Gastroesophageal sphincter (tissue), 3 donors: ENCODE measurements around the gene ACTL6B.

Source experiments
- POLR2A ChIP-seq, 2 donors: fragments of 450-650 bp; IDR thresholded peaks; one replicate each; pipeline ENCODE4 v1.6.1; 2017; ENCODE audit warnings: antibody characterized with exemption in 2 of 2, mild to moderate bottlenecking in 2 of 2, moderate library complexity in 1 of 2
- POLR2AphosphoS5 ChIP-seq: sonication (generic); formaldehyde crosslinking; IDR thresholded peaks from one replicate; pipeline ENCODE4 v1.6.1; 2017; ENCODE audit warnings: antibody characterized with exemption
- TF ChIP-seq, protein P1 (sequence below), 4 experiments: fragments of 200-600 bp in 2 of 4; fragments of 450-650 bp in 2 of 4; sonication (generic) in 1 of 4; IDR thresholded peaks; one replicate each; pipeline ENCODE4 v1.5.1; 2017 to 2019; ENCODE audit warnings: antibody characterized with exemption in 4 of 4, mild to moderate bottlenecking in 2 of 4, moderate library complexity in 2 of 4

DNA sequence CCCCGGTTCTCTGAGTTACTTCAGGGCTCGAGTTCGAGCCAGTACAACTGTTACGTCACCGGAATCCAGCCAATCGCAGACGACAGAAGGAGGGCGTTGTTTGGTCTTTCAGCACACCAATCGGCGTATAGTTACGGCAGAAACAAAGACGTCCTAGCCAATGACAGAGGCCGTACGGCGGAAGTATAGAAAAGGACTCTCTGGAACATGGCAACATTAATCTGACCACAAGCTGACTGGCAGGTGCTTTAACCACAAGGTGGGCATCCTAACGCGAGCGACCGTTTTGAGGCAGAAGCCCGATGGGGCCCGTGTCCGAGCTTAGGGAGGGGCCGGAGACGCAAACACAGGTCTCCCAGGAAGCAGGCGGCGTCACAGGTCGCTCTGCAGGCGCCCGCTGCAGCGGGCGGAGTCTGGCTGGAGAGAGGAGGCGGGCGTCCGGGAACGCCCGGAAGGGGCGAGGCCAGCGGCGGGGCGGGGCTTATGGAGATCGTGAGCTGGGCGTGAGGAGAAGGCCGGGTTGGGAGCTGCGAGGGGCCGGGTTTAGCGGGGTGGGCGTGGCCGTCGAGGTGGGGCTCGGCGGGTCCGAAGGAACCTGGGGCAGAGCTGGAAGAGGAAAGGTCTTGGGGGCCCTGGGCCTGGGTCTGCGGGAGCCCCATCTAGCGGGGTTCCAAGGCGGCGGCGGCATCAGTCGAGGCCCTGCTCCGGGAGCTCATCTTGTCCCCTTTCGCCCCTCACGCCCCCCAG is 44.1 kb downstream of the ACTL6B start, which contains the start of gene MOSPD3:
- peak; percentile 82 for TF ChIP-seq POLR2AphosphoS5
- TF ChIP-seq, protein P1, sequence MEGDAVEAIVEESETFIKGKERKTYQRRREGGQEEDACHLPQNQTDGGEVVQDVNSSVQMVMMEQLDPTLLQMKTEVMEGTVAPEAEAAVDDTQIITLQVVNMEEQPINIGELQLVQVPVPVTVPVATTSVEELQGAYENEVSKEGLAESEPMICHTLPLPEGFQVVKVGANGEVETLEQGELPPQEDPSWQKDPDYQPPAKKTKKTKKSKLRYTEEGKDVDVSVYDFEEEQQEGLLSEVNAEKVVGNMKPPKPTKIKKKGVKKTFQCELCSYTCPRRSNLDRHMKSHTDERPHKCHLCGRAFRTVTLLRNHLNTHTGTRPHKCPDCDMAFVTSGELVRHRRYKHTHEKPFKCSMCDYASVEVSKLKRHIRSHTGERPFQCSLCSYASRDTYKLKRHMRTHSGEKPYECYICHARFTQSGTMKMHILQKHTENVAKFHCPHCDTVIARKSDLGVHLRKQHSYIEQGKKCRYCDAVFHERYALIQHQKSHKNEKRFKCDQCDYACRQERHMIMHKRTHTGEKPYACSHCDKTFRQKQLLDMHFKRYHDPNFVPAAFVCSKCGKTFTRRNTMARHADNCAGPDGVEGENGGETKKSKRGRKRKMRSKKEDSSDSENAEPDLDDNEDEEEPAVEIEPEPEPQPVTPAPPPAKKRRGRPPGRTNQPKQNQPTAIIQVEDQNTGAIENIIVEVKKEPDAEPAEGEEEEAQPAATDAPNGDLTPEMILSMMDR (IDR thresholded peaks at IDR 0.05) = peak in 2 of 4 experiments; percentile 39 to 41
- peak; percentile 68 to 90 for TF ChIP-seq POLR2A (IDR thresholded peaks at IDR 0.05)
